IMR-90 (cell line): Measurements from ENCODE around the gene CD248. TPM values are rescaled to one million over a fixed set of nuclear protein-coding genes. Genes with fewer than 3 reads are reported as not detected.

Source experiments
- ATAC-seq: fragments of 200-7000 bp; cut with Tn5 transposase; 2 replicates; pipeline ENCODE4 v1.9.1; 2020; ENCODE audit warnings: low read depth, mild to moderate bottlenecking, moderate library complexity
- BruUV-seq: library from RNA; stranded (reverse); fragments of 400-500 nt; replicated peaks from 2 replicates; lab custom pipeline; 2021; lab: Mats Ljungman, UMichigan
- CTCF ChIA-PET: fragments of 300-600 bp; formaldehyde crosslinking; extraction: SDS; loops from one replicate; lab custom pipeline; 2021; ENCODE audit warnings: antibody characterized with exemption; lab: Yijun Ruan, JAX
- POLR2A ChIA-PET: fragments of 300-600 bp; sonication (Branson Sonifier 250); formaldehyde crosslinking; loops from one replicate; lab custom pipeline; 2022; ENCODE audit warnings: antibody characterized with exemption; ENCODE audit not compliant: unreplicated experiment; lab: Charles Lee
- DNase-seq: peaks from one replicate; pipeline ENCODE4 v3.0.0; 2013
- H2AFZ ChIP-seq: replicated peaks from 2 replicates; pipeline ENCODE3; 2013; ENCODE audit warnings: low read length, mild to moderate bottlenecking; ENCODE audit not compliant: poor library complexity
- H2AK5ac ChIP-seq: 2 replicates; pipeline ENCODE4 v1.6.1; 2013; ENCODE audit warnings: low read depth, low read length, inconsistent platforms
- H2AK9ac ChIP-seq: replicated peaks from 2 replicates; pipeline ENCODE3; 2013; ENCODE audit warnings: mild to moderate bottlenecking, low read depth, low read length, moderate library complexity; ENCODE audit not compliant: poor library complexity
- H2BK120ac ChIP-seq: 2 replicates; pipeline ENCODE4 v1.6.1; 2013; ENCODE audit warnings: low read depth, low read length, inconsistent platforms
- H2BK15ac ChIP-seq: 3 replicates; pipeline ENCODE4 v1.6.1; 2013; ENCODE audit warnings: low read depth, low read length, inconsistent platforms
- H2BK20ac ChIP-seq: 2 replicates; pipeline ENCODE4 v1.6.1; 2013; ENCODE audit warnings: low read depth, mild to moderate bottlenecking, inconsistent platforms, low read length, moderate library complexity
- H2BK5ac ChIP-seq: 2 replicates; pipeline ENCODE4 v1.6.1; 2013; ENCODE audit warnings: mild to moderate bottlenecking, low read depth, low read length, inconsistent platforms; ENCODE audit not compliant: poor library complexity, severe bottlenecking
- H3K14ac ChIP-seq: replicated peaks from 2 replicates; pipeline ENCODE4 v1.6.1; 2013; ENCODE audit warnings: low read depth, low read length, inconsistent platforms
- H3K18ac ChIP-seq: 2 replicates; pipeline ENCODE4 v1.6.1; 2013; ENCODE audit warnings: low read depth, low read length, control low read depth
- H3K23ac ChIP-seq: 2 replicates; pipeline ENCODE4 v1.6.1; 2013; ENCODE audit warnings: low read depth, low read length, inconsistent platforms
- H3K27ac ChIP-seq: 2 replicates; pipeline ENCODE4 v1.5.1; 2013; ENCODE audit warnings: mild to moderate bottlenecking, control low read depth, low read length; ENCODE audit not compliant: insufficient read depth
- H3K27me3 ChIP-seq: 2 replicates; pipeline ENCODE4 v1.6.1; 2013; ENCODE audit warnings: low read length; ENCODE audit not compliant: control insufficient read depth, insufficient read depth
- H3K36me3 ChIP-seq: 2 replicates; pipeline ENCODE4 v1.6.1; 2013; ENCODE audit warnings: low read length, mixed read lengths; ENCODE audit not compliant: control insufficient read depth, insufficient read depth
- H3K4ac ChIP-seq: 2 replicates; pipeline ENCODE4 v1.6.1; 2013; ENCODE audit warnings: low read depth, low read length, inconsistent platforms
- H3K4me1 ChIP-seq: 2 replicates; pipeline ENCODE4 v1.6.1; 2013; ENCODE audit warnings: low read length, mixed read lengths; ENCODE audit not compliant: control insufficient read depth, insufficient read depth
- H3K4me2 ChIP-seq: 2 replicates; pipeline ENCODE4 v1.6.1; 2013; ENCODE audit warnings: low read depth, mild to moderate bottlenecking, control low read depth, low read length, moderate library complexity
- H3K4me3 ChIP-seq: 2 replicates; pipeline ENCODE4 v1.5.1; 2013; ENCODE audit warnings: low read depth, mild to moderate bottlenecking, control low read depth, low read length, moderate library complexity; ENCODE audit not compliant: insufficient read depth
- H3K56ac ChIP-seq: 2 replicates; pipeline ENCODE4 v1.6.1; 2013; ENCODE audit warnings: low read length, inconsistent platforms; ENCODE audit not compliant: insufficient read depth; ENCODE audit errors: extremely low read depth
- H3K79me1 ChIP-seq, 2 experiments: 2 replicates each; pipeline ENCODE4 v1.6.1; 2013; ENCODE audit warnings: low read length in 2 of 2, inconsistent platforms in 1 of 2, low read depth in 1 of 2
- H3K9ac ChIP-seq: 2 replicates; pipeline ENCODE4 v1.6.1; 2013; ENCODE audit warnings: low read depth, low read length, control low read depth
- H3K9me1 ChIP-seq: 2 replicates; pipeline ENCODE4 v1.6.1; 2013; ENCODE audit warnings: low read length, inconsistent platforms; ENCODE audit not compliant: insufficient read depth
- H3K9me3 ChIP-seq: 2 replicates; pipeline ENCODE4 v1.6.1; 2013; ENCODE audit warnings: low read length; ENCODE audit not compliant: control insufficient read depth, insufficient read depth
- H4K20me1 ChIP-seq: 2 replicates; pipeline ENCODE4 v1.6.1; 2013; ENCODE audit warnings: low read length, inconsistent platforms; ENCODE audit not compliant: insufficient read depth
- H4K5ac ChIP-seq: 2 replicates; pipeline ENCODE4 v1.6.1; 2013; ENCODE audit warnings: mild to moderate bottlenecking, low read depth, low read length, control low read depth
- H4K8ac ChIP-seq, 2 experiments: 2 replicates each; pipeline ENCODE4 v1.6.1; 2013; ENCODE audit warnings: low read depth in 2 of 2, low read length in 2 of 2, control low read depth in 1 of 2, inconsistent platforms in 1 of 2
- H4K91ac ChIP-seq: 2 replicates; pipeline ENCODE4 v1.6.1; 2013; ENCODE audit warnings: low read depth, low read length, inconsistent platforms; ENCODE audit not compliant: insufficient read depth
- CEBPB ChIP-seq: IDR thresholded peaks from 2 replicates; pipeline ENCODE4 v1.6.1; 2012; ENCODE audit warnings: low read depth, low read length, improper control_type of control experiment
- MAZ ChIP-seq: IDR thresholded peaks from 2 replicates; pipeline ENCODE4 v1.6.1; 2012; ENCODE audit warnings: low read depth, mild to moderate bottlenecking, low read length, improper control_type of control experiment, moderate library complexity, borderline replicate concordance
- NFE2L2 ChIP-seq: fragments of 150-350 bp; IDR thresholded peaks from 2 replicates; pipeline ENCODE4 v1.6.1; 2016; ENCODE audit warnings: low read depth, mild to moderate bottlenecking, low read length
- POLR2A ChIP-seq: IDR thresholded peaks from 2 replicates; pipeline ENCODE4 v1.6.1; 2012; ENCODE audit warnings: mild to moderate bottlenecking, low read depth, low read length
- SMC3 ChIP-seq: fragments of 150-350 bp; IDR thresholded peaks from 2 replicates; pipeline ENCODE4 v1.6.1; 2016; ENCODE audit warnings: low read depth, mild to moderate bottlenecking, antibody characterized with exemption, low read length, moderate library complexity
- WGBS, 2 experiments: methylation state at CpG; one replicate each; pipeline versions ENCODE4 v1.1.5 to v1.1.7; 2013; ENCODE audit warnings: missing lambda C conversion rate in 2 of 2; ENCODE audit not compliant: insufficient read length in 1 of 2; ENCODE audit errors: extremely low coverage in 2 of 2; 5-methylcytosine and 5-hydroxymethylcytosine counted together
- dilution Hi-C: fragments of 300-500 bp; cut with HindIII; formaldehyde crosslinking; loops from one replicate; pipeline ENCODE4 v1.14.3; 2018; ENCODE audit warnings: low sequenced_read_pairs; ENCODE audit not compliant: unreplicated experiment
- in situ Hi-C: fragments of 300-500 bp; cut with MboI; formaldehyde crosslinking; loops from 3 replicates; pipeline ENCODE4 v1.14.3; 2019; ENCODE audit warnings: low sequenced_read_pairs, inconsistent platforms, mixed read lengths
- intact Hi-C: fragments of 100-400 bp; cut with micrococcal nuclease; formaldehyde crosslinking; loops from 2 replicates; pipeline ENCODE4 v1.10.0; 2022
- polyA plus RNA-seq, 3 experiments: library from polyadenylated mRNA; depleted of rRNA; stranded (reverse); fragments of >200 nt; gene quantifications; 2 replicates each; pipeline ENCODE4 v1.2.3, GENCODE V29; 2012; ENCODE audit warnings: low replicate concordance in 1 of 3
- total RNA-seq: library from RNA; depleted of rRNA; stranded (reverse); fragments of >200 nt; gene quantifications from 2 replicates; pipeline ENCODE4 v1.2.3, GENCODE V29; 2012

The CD248 gene
- total and polyA plus RNA-seq, 2 of the 4 experiments (the other 2 are of a cell fraction) = 19.5 to 223 TPM

GRCh38 chr11:66278363-66279091, 38.3 kb downstream of the CD248 start:
- ChIA-PET CTCF (interaction anchor here (0.6 kb wide), 1 partner anchor 56 kb away, joined by 3 read pairs; no protein-coding TSS in a partner anchor), POLR2A (no interaction called here)
- no peak overlapping the region for H3K4ac ChIP-seq
- peaks cover under 1 to 5% of the 10 kb centered on the region in 2 experiments; a peak in 1 of 4 replicates for H3K79me1 ChIP-seq
- no peaks in the 10 kb centered on the region; the same call in 1 of the 2 replicates for H3K27me3 ChIP-seq
- peaks cover 27% of the 10 kb centered on the region for H3K36me3 ChIP-seq
- H3K4me1 ChIP-seq = peaks cover 5% of the 10 kb centered on the region; the same call in 1 of the 2 replicates
- no peak for DNase-seq
- 0 out of 2 replicates have a peak overlapping the region, but pooled peaks have one; percentile 33 for H3K9ac ChIP-seq
- H2AFZ ChIP-seq = peak overlapping the region; percentile 32
- H4K91ac ChIP-seq = no peak overlapping the region
- H2BK120ac ChIP-seq = no peak overlapping the region
- no peak overlapping the region for H4K8ac ChIP-seq
- no peak overlapping the region for H3K27ac ChIP-seq
- TF ChIP-seq NFE2L2 (no peak), CEBPB (no peak), SMC3 (no peak), POLR2A (0 out of 2 replicates have a peak, but pooled peaks have one; percentile 29), MAZ (no peak)
- peak overlapping the region; percentile 88 for H2AK9ac ChIP-seq
- no peak overlapping the region for H2BK15ac ChIP-seq
- peak overlapping the region; percentile 67; the same call in 1 of the 2 replicates for H2AK5ac ChIP-seq
- H3K4me3 ChIP-seq = peak overlapping the region; percentile 37
- H3K18ac ChIP-seq = no peak overlapping the region
- H3K9me1 ChIP-seq = peaks cover 6% of the 10 kb centered on the region; the same call in 1 of the 2 replicates
- dilution Hi-C loops = no loop called here
- in situ Hi-C loops = no loop called here
- 1% methylated on average over 13 of the region's 45 CpGs; no CpG with 5 or more reads in 1 of the 2 experiments for WGBS, 2 experiments
- H2BK5ac ChIP-seq = no peak overlapping the region
- no peak overlapping the region for H2BK20ac ChIP-seq
- H3K14ac ChIP-seq = no peak overlapping the region
- H3K4me2 ChIP-seq = peak overlapping the region; percentile 70
- intact Hi-C loops = no loop called here
- H3K56ac ChIP-seq = no peak overlapping the region
- no peak overlapping the region for H4K5ac ChIP-seq
- peaks cover 36% of the 10 kb centered on the region for H4K20me1 ChIP-seq
- no TSS peak for BruUV-seq
- ATAC-seq = peak; percentile 5
- peak overlapping the region; percentile 61; the same call in 1 of the 2 replicates for H3K23ac ChIP-seq
- H3K9me3 ChIP-seq = no peaks in the 10 kb centered on the region
